Hepatic stellate cell (primary cell): ENCODE results near the gene KIF7.

Source experiments
- DNase-seq: peaks from one replicate; pipeline ENCODE4 v3.0.0; 2011; ENCODE audit warnings: low spot score

The KIF7 gene

GRCh38 chr15:89649013-89649625 is 6.1 kb downstream of the KIF7 start:
- no peak for DNase-seq

- no peak for DNase-seq
These were observed 6.9 kb downstream of the KIF7 start for GRCh38 chr15:89648106-89649012.

GRCh38 chr15:89647191-89647851 is 7.9 kb downstream of the KIF7 start:
- DNase-seq: peak; percentile 92

DNA sequence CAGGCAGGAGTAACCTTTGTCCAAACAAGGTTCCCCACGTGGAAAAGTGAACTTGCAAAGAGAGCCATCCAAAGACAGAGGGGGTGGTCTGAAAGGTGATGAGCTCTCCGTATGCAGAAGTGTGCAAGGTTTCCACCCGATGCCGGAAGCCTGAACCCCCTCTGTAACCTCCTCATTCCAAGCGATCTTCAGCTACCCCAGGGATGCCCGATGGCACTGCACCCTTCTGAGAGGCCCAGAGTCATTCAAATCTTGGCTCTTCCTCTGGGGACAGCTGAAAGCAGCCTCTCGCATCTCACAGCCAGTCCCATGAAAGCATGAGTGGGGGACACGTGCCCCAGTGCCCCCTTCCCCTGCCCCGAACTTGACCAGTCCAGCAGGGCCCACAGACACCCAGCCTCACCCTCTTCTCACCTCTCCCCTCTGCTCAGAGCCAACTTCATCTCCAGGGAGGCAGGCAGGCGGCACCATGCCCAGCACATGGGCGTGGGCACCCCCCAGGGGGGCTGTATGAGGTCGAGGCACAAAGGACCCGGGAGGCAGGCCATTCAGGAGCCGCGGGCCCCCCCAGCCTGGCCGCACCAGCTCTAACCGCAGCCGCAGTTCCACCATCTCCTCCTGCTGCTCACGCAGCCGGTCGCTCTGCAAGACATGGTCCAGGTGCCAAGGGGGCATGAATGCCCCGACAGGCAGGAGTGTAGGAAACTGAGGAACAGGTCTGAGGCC is 8.7 kb downstream of the KIF7 start:
- no peak for DNase-seq

DNA sequence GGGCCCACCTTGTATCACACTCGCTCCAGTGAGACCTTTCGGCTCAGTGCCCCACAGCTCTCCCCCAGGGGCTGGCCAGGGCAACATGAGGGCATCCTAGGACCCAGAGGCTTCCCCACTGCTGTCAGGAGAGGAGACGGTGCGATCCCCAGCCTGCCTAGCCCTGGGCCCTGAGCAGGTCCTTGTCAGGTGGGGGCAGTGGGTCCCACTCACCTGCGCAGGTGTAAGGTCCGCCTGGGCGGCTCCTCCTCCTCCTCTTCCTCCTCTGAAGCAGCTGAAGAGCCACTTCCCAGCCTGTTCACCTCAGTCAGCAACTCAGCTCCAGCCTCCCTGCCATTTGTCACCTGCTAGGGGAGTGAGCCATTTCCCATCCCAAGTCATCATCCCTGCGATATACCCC is 9.6 kb downstream of the KIF7 start:
- no peak for DNase-seq

DNA sequence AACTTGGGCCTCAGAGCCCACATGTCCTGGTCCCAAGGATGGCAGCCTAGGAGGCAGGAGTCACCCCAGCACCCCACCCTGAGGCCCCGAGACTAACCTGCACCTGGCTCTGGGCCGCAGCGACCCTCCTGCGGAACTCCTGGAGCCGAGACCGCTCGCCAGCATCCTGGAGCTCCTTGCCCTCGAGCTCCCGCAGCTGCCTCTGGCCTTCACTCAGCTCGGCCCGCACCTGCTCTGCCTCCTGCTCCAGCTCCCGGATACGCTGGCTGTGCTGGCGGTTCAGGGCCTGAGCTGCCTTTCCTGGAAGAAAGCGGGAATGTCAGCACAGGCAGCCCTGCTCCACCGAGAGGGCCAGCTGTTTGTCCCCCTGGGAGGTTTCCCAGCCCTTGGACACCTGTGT is 13.2 kb downstream of the KIF7 start:
- no peak for DNase-seq

GRCh38 chr15:89641053-89641452 is 14.2 kb downstream of the KIF7 start:
- no peak for DNase-seq

DNA sequence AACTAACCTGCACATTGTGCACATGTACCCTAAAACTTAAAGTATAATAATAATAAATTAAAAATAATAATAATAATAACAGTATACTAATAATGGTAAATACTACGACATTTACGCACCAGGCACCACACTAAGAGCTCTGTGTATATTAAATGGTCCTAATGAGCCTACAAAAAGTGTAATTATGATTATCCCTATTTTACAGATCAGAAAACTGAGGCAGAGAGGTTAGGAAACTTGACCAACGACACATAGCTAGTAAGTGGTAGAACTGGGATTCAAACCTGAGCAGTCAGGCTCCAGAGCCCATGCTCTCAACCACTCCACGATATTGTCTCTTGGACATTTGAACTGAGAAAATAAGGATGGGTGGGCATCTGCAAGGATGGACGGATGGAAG is 15.0 kb downstream of the KIF7 start:
- DNase-seq: no peak

- no peak for DNase-seq
These were observed 21.7 kb downstream of the KIF7 start for GRCh38 chr15:89633585-89633984.

DNA sequence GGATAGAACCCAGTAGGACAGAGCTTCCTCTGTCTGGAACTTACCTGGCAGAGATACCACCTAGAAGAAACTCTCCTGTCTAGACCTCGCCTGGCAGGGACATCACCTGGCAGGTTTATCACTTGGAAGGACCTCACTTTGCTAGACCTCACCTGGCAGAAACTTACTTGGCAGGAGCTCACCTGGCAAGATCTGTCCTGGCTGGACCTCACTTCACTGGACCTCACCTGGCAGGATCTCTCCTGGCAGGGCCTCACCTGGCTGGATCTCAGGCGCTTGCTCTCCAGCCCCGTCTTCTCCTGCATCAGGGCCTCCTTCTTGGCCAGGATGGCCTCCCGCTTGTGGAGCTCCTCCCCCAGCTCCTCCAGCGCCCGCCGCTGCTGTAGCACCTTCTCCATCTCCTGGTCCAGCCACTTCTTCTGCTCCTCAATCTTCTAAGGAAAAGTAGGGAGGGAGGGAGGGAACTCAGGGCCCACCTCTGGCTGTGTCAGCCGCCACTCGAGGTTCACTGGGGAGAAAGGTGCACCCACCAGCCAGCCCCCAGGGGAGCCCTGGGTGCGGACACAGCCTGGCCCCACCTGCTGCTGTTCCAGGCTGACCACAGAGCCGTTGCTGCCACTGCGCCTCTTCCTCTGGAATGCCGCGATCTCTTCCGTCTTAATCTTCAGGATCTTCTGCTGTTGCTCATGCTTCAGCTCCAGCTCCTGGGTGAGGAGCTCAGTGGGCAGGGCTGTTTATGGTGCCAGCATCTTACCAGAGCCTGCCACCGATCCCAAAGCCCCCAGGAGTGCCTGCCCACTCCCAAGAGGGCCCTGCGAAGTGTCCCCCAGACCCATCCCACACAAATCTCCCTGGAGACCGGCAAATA is 22.5 kb downstream of the KIF7 start:
- no peak for DNase-seq

DNA sequence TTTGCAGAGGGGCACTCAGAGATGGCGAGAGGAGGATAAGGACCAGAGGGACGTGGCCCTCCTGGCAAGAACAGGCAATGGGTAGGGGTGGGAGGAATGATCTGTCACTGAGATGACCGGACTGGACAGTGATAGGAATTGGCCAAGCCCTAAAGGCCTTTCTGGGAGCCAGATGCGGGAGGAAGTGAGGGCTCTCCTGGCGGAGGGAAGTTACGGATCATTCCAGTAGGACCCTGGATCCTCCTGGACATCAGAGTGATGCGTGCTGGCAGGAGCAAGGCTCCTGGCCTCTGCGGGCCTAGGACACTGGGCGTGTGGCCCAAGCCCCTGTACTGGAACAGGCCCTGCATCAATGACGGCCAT is 23.4 kb downstream of the KIF7 start:
- no peak for DNase-seq

- DNase-seq: no peak
These were observed 24.0 kb downstream of the KIF7 start for GRCh38 chr15:89630974-89631901.

- no peak for DNase-seq
These were observed 25.0 kb downstream of the KIF7 start for GRCh38 chr15:89630260-89630659.

DNA sequence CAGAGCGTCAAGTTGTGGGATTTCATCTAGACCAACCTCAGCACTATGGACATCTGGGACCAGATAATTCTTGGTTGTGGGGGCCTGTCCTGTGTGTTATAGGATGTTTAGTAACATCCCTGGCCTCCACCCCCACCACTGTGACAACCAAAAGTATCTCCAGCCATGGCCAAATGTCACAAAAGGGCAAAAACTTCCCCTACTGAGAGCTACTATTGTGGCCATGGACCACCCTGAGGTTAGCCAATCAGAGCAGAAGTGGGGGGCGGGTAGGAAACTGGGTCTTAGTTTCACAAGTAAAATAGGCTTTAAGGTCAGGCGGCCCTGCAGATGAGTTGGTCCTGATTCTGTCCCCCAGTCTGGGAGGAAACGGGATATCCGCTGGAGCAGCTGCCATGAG is 25.4 kb downstream of the KIF7 start:
- no peak for DNase-seq

DNA sequence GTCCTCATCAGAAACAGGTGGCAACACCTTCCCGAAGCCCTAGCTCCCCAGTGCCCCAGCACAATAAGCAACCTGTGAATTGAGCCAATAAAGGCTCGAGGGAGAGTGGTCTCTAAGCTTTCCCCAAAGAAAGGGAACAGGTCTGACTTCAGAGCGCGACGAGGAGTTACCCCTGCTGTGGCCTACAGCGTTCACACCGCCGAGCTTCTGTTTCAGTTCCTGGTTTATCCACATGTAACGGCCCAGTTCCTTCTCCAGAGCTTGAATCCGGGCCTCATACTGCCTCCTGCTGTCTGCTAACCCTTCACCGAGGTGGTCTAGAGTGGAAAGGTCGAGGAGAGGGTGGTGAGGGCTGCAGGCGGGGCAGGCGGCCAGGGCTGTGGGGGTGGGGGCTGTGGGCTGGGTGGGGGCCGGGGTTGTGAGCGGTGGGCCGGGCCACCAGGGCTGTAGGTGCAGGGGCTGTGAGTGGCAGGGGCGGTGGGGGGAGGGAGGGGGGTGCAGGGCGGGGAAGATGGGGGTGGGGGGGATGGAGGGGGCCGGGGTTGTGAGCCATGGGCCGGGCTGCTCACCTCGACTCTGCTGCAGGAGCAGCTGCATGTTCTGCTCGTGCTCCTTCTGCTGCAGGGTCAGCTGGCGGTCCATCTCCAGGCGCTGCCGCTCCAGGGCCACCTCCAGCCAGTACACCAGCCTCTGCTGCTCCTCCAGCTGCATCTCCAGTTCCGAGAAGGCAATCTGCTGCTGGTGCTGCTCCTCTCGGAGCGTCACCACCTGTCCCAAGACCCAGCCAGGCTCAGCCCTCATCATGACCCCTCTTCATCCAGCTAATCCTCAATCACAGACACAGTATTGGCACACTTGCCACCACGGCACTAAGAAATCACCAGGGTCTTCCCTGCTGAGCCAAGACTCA is 26.2 kb downstream of the KIF7 start:
- DNase-seq: no peak

DNA sequence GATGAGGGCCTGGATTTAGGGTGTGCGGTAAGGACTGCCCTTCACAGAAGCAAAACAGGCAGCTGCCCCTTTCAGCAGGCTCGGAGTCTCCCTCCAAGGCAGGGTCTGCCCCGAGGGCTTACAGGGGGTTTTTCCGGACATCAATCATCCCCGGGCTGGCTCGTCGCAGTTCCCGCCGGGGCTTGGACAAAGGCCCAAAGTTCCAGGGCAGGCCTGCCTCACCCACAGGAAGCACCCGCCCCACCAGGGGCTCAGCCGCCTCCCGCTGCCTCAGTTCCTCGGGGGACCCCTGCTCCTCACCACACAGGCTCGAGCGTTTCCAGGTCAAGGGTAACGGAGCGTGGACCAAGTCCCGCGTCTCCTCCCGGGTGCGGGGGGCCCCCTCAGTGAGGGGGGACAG is 27.0 kb downstream of the KIF7 start:
- DNase-seq: no peak

DNA sequence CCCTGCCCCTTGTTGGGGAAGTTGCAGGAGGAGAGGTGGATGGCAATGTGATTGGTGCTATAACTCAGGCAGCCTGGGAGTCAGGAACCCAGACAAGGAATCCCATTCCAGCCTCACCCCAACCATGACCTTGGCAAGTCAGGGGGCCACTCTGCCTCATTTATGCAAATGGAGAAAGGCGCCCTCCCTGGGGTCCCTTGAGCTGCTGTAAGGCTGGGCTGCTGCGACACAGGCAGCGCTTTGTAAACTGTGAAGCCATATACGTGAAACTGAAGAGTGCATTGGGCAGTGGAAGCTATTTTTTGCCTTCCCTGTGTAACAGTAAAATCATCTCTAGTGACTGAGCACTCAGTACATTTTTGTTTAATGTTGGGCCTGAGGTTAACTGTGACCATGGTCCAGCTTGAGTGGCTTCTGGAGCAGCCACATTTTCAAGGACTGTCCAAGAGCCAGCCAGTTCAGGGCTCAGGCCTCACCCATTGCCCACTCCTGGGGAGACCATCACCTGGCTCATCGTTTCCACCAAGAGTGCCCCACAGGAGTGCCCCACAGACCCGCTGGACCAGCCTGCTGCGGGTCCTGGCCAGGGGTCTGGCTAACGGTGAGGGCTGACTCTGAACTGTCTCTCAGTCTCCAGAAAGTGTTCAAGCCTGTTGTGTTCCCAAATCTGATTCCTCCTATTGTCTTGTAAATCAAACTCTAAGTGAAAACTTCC is 27.9 kb downstream of the KIF7 start:
- no peak for DNase-seq

DNA sequence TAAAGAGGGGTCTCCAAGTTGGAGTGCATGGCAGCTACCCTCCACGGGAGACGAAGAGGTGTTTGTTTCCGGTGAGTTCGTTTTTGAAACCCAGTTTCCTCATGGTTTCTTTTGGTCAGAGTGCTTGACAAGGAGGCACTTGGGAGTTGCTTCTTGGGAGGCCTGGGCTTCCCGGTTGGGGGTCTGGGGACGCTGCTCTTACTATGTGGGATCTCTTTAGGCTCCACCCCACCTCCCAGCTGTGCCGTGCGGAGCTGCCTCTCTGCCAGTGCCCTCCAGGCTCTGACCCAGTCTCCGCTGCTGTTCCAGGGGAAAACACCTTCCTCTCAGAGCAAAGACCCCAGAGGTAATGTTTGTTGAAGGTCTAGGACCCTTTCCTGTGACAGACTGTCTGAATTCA is 29.6 kb downstream of the KIF7 start:
- no peak for DNase-seq

DNA sequence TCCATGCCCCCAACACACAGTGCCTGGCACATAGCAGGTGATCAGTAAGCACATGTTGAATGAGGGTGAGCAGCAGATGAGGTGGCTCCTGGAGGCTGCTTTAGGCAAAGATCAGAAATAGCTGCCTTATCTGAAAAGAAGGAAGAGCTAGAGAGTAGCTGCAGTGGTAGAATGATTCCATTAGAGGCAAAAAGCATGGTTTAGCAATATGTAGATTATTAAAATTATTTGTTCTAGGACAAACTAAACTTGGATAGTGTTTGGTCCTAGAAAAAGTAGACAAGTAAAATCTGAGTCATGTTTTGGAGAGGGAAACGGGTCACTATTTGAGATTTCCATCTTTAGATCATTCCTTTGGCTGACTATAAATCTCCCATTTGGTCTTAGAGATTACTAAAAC is 32.1 kb downstream of the KIF7 start:
- DNase-seq: no peak
